HEK293 (cell line): ENCODE results near the gene PRKD3.

ENCODE experiments used
- CTCF ChIA-PET: fragments of 350-600 bp; formaldehyde crosslinking; extraction: SDS; loops from one replicate; lab custom pipeline; 2021; ENCODE audit warnings: antibody characterized with exemption; lab: Yijun Ruan, JAX
- POLR2A ChIA-PET: fragments of 300-600 bp; formaldehyde crosslinking; extraction: SDS; loops from one replicate; lab custom pipeline; 2020; ENCODE audit warnings: antibody characterized with exemption, inconsistent platforms; lab: Yijun Ruan, JAX
- H3K27ac ChIP-seq: fragments of 200-500 bp; sonication (Bioruptor generic); 2 replicates; pipeline ENCODE4 v1.5.1; 2014; ENCODE audit warnings: low read depth, low read length, control low read depth, inconsistent platforms; ENCODE audit errors: extremely low read depth
- H3K36me3 ChIP-seq, 2 experiments: fragments of 200-500 bp in 1 of 2; sonication (Bioruptor generic) in 1 of 2; 1 replicate in 1 of 2; 2 replicates in 1 of 2; pipeline ENCODE4 v1.5.1; 2014 to 2017; ENCODE audit warnings: inconsistent platforms in 2 of 2, low read length in 2 of 2; ENCODE audit not compliant: control insufficient read depth in 2 of 2, insufficient read depth in 1 of 2
- H3K4me1 ChIP-seq: fragments of 200-500 bp; sonication (Bioruptor generic); 2 replicates; pipeline ENCODE4 v1.5.1; 2014; ENCODE audit warnings: mild to moderate bottlenecking, low read length, inconsistent platforms; ENCODE audit not compliant: control insufficient read depth, insufficient read depth
- H3K4me3 ChIP-seq: 2 replicates; pipeline ENCODE4 v1.5.1; 2011; ENCODE audit warnings: low read depth, mild to moderate bottlenecking, control low read depth, low read length, moderate library complexity
- H3K9me3 ChIP-seq: fragments of 200-500 bp; sonication (Bioruptor generic); 2 replicates; pipeline ENCODE4 v1.5.1; 2014; ENCODE audit warnings: low read depth, low read length, inconsistent platforms; ENCODE audit not compliant: control insufficient read depth, insufficient read depth
- BCL6B ChIP-seq: fragments of 450-650 bp; formaldehyde crosslinking; IDR thresholded peaks from 2 replicates; pipeline ENCODE4 v1.5.1; 2017; ENCODE audit warnings: missing biosample characterization, missing genetic modification characterization
- CTCF ChIP-seq: fragments of 450-650 bp; formaldehyde crosslinking; IDR thresholded peaks from 2 replicates; pipeline ENCODE4 v1.5.1; 2016; ENCODE audit warnings: missing biosample characterization, missing genetic modification characterization
- GLIS1 ChIP-seq: fragments of 450-650 bp; formaldehyde crosslinking; IDR thresholded peaks from 2 replicates; pipeline ENCODE4 v1.5.1; 2016; ENCODE audit warnings: missing biosample characterization, missing genetic modification characterization
- KLF17 ChIP-seq: fragments of 450-650 bp; formaldehyde crosslinking; IDR thresholded peaks from 2 replicates; pipeline ENCODE4 v1.5.1; 2016; ENCODE audit warnings: missing biosample characterization, missing genetic modification characterization
- PRDM10 ChIP-seq: fragments of 450-650 bp; formaldehyde crosslinking; IDR thresholded peaks from 2 replicates; pipeline ENCODE4 v1.5.1; 2016; ENCODE audit warnings: missing biosample characterization, missing genetic modification characterization
- TSHZ1 ChIP-seq: fragments of 450-650 bp; formaldehyde crosslinking; IDR thresholded peaks from 2 replicates; pipeline ENCODE4 v1.5.1; 2016; ENCODE audit warnings: missing biosample characterization, missing genetic modification characterization, borderline replicate concordance
- ZFP41 ChIP-seq: fragments of 450-650 bp; formaldehyde crosslinking; IDR thresholded peaks from 2 replicates; pipeline ENCODE4 v1.5.1; 2016; ENCODE audit warnings: missing biosample characterization, missing genetic modification characterization, borderline replicate concordance
- ZIC2 ChIP-seq: fragments of 450-650 bp; formaldehyde crosslinking; IDR thresholded peaks from 2 replicates; pipeline ENCODE4 v1.5.1; 2016; ENCODE audit warnings: missing biosample characterization, missing genetic modification characterization
- ZNF184 ChIP-seq: fragments of 450-650 bp; IDR thresholded peaks from 2 replicates; pipeline ENCODE4 v1.5.1; 2018; ENCODE audit warnings: missing biosample characterization, mild to moderate bottlenecking, missing genetic modification characterization
- ZNF239 ChIP-seq: fragments of 450-650 bp; formaldehyde crosslinking; IDR thresholded peaks from 2 replicates; pipeline ENCODE4 v1.5.1; 2016; ENCODE audit warnings: missing biosample characterization, missing genetic modification characterization
- ZNF341 ChIP-seq: fragments of 450-650 bp; formaldehyde crosslinking; IDR thresholded peaks from 2 replicates; pipeline ENCODE4; 2016; ENCODE audit warnings: low read depth, missing biosample characterization, missing genetic modification characterization
- ZNF350 ChIP-seq: fragments of 450-650 bp; formaldehyde crosslinking; IDR thresholded peaks from 2 replicates; pipeline ENCODE4 v1.5.0; 2017; ENCODE audit warnings: missing biosample characterization, mild to moderate bottlenecking, missing genetic modification characterization
- ZNF37A ChIP-seq: fragments of 450-650 bp; IDR thresholded peaks from 2 replicates; pipeline ENCODE4 v1.5.1; 2018; ENCODE audit warnings: missing biosample characterization, missing genetic modification characterization
- ZNF561 ChIP-seq: fragments of 450-650 bp; IDR thresholded peaks from 2 replicates; pipeline ENCODE4 v1.5.1; 2018; ENCODE audit warnings: missing biosample characterization, missing genetic modification characterization, borderline replicate concordance
- ZNF596 ChIP-seq: fragments of 450-650 bp; IDR thresholded peaks from 2 replicates; pipeline ENCODE4 v1.5.0; 2018; ENCODE audit warnings: missing biosample characterization, mild to moderate bottlenecking, missing genetic modification characterization, moderate library complexity
- ZNF639 ChIP-seq: fragments of 450-650 bp; formaldehyde crosslinking; IDR thresholded peaks from 2 replicates; pipeline ENCODE4 v1.5.1; 2016; ENCODE audit warnings: missing biosample characterization, missing genetic modification characterization
- ZNF707 ChIP-seq: fragments of 450-650 bp; formaldehyde crosslinking; IDR thresholded peaks from 2 replicates; pipeline ENCODE4 v1.5.1; 2016; ENCODE audit warnings: missing biosample characterization, missing genetic modification characterization
- ZSCAN16 ChIP-seq: fragments of 450-650 bp; formaldehyde crosslinking; IDR thresholded peaks from 2 replicates; pipeline ENCODE4 v1.5.1; 2016; ENCODE audit warnings: missing biosample characterization, missing genetic modification characterization
- ZSCAN5A ChIP-seq: fragments of 450-650 bp; formaldehyde crosslinking; IDR thresholded peaks from 2 replicates; pipeline ENCODE4 v1.5.1; 2016; ENCODE audit warnings: missing biosample characterization, missing genetic modification characterization

PRKD3 gene

GRCh38 chr2:37350034-37350433 is 25.4 kb upstream of the PRKD3 start:
- no peak overlapping the region for H3K4me3 ChIP-seq
- ChIA-PET POLR2A (interaction anchor here (1.5 kb wide), 1 partner anchor 29 kb away, joined by 3 read pairs; no protein-coding TSS in a partner anchor), CTCF (interaction anchor here (1.5 kb wide), 1 partner anchor 25 kb away, joined by 6 read pairs; no protein-coding TSS in a partner anchor)
- peaks cover 14% of the 10 kb centered on the region for H3K4me1 ChIP-seq
- peak; percentile 31; the same call in 1 of the 2 replicates for TF ChIP-seq ZIC2 (tag by site-specific recombination)
- TF ChIP-seq KLF17 (tag by site-specific recombination): no peak
- TF ChIP-seq CTCF (tag by site-specific recombination): no peak
- TF ChIP-seq ZNF239 (tag by site-specific recombination): no peak
- 0 out of 2 replicates have a peak, but pooled peaks have one; percentile 19 for TF ChIP-seq PRDM10 (tag by site-specific recombination)
- TF ChIP-seq GLIS1: peak; percentile 1; the same call in 1 of the 2 replicates
- TF ChIP-seq ZNF596: no peak
- TF ChIP-seq ZNF707 (tag by site-specific recombination): no peak
- no peak for TF ChIP-seq ZNF341
- no peak for TF ChIP-seq ZFP41 (tag by site-specific recombination)
- H3K27ac ChIP-seq: no peak overlapping the region
- H3K36me3 ChIP-seq: no peaks in the 10 kb centered on the region
- H3K9me3 ChIP-seq: no peaks in the 10 kb centered on the region

GRCh38 chr2:37349231-37349860 is 24.7 kb upstream of the PRKD3 start:
- POLR2A ChIA-PET: interaction anchor here (1.5 kb wide), 1 partner anchor 28 kb away, joined by 3 read pairs; no protein-coding TSS in a partner anchor
- CTCF ChIA-PET: interaction anchor here (0.6 to 1.5 kb wide), 4 partner anchors 10 to 186 kb away, joined by 3 to 6 read pairs (median 4); no protein-coding TSS in a partner anchor
- no peak overlapping the region for H3K4me3 ChIP-seq
- no peaks in the 10 kb centered on the region for H3K9me3 ChIP-seq
- H3K27ac ChIP-seq: no peak overlapping the region
- H3K36me3 ChIP-seq: no peaks in the 10 kb centered on the region
- H3K4me1 ChIP-seq: peaks cover 14% of the 10 kb centered on the region
- no peak for TF ChIP-seq ZNF639 (tag by site-specific recombination)
- TF ChIP-seq ZNF184 (tag by site-specific recombination): no peak
- no peak for TF ChIP-seq ZSCAN5A (tag by site-specific recombination)
- TF ChIP-seq ZNF350 (tag by site-specific recombination): no peak
- no peak for TF ChIP-seq ZSCAN16
- TF ChIP-seq TSHZ1 (tag by site-specific recombination): no peak
- no peak for TF ChIP-seq ZNF561
- TF ChIP-seq ZNF37A (tag by site-specific recombination): no peak
- TF ChIP-seq GLIS1: no peak
- no peak for TF ChIP-seq BCL6B (tag by site-specific recombination)
